ENCODE results near the gene OSBPL5. TPM values are rescaled to one million over a fixed set of nuclear protein-coding genes. Genes with fewer than 3 reads are reported as not detected.

Gene OSBPL5
- total and polyA plus RNA-seq, 9 of the 15 experiments (the other 6 are each of a cell fraction or from before 2014, with no cell fraction given) = 0.06 to 14.8 (median 3.2) TPM

- no peak for TF ChIP-seq ZNF609 (CRISPR knock-in tag; IDR thresholded peaks at IDR 0.05; ENCODE audit: borderline replicate concordance)
- no peak for TF ChIP-seq ETS2 (tag; IDR thresholded peaks at IDR 0.05; ENCODE audit: borderline replicate concordance, poor library complexity, severe bottlenecking)
- no peak for TF ChIP-seq IRF9 (tag; IDR thresholded peaks at IDR 0.05)
Measured at GRCh38 chr11:3109434-3109833, 55.7 kb downstream of the OSBPL5 start (continued).

GRCh38 chr11:3108183-3108721, 56.9 kb downstream of the OSBPL5 start:
- ATAC-seq (no peak), FAIRE-seq (no peak), DNase-seq (ENCODE audit: extremely low read depth in 1 of 4, low spot score in 3 of 4) (no peak)
- in situ Hi-C loops (cut with MboI) (no loop called here), intact Hi-C loops (cut with micrococcal nuclease) (no loop called here)
- WGBS (ENCODE audit: insufficient coverage, low coverage, missing lambda C conversion rate) = 51% methylated on average over 10 of the region's 11 CpGs
- no peaks in the 10 kb centered on the region for H3K27me3 ChIP-seq (ENCODE audit: control insufficient read depth in 2 of 2, insufficient read depth in 2 of 2, low read length in 2 of 2)
- H3K4me3 ChIP-seq = no peak overlapping the region
- H3K79me2 ChIP-seq (ENCODE audit: control insufficient read depth, insufficient read depth, low read length) = no peaks in the 10 kb centered on the region
- no TSS peak for BruUV-seq (replicated peaks)
- no peaks in the 10 kb centered on the region for H3K36me3 ChIP-seq (ENCODE audit: control insufficient read depth, insufficient read depth, low read length)
- H3K4me1 ChIP-seq (replicated peaks in 1 of 2; ENCODE audit: control insufficient read depth in 2 of 2, insufficient read depth in 2 of 2, low read length in 2 of 2) = peaks cover 2 to 14% of the 10 kb centered on the region in 2 experiments; a peak in 3 of 5 replicates
- H3K9me3 ChIP-seq (replicated peaks; ENCODE audit: control insufficient read depth, insufficient read depth, low read depth, low read length) = no peaks in the 10 kb centered on the region
- CTCF ChIA-PET (ENCODE audit: low intra/inter-chr PET ratio) = no interaction called here
- H4K20me1 ChIP-seq (replicated peaks; ENCODE audit: control insufficient read depth, insufficient read depth, low read length) = no peaks in the 10 kb centered on the region; the same call in 1 of the 2 replicates
- no peak overlapping the region; a peak in 1 of 4 replicates for H3K9ac ChIP-seq (ENCODE audit: insufficient read depth in 1 of 2, low read depth in 2 of 2, low read length in 2 of 2)
- no peak overlapping the region for H3K27ac ChIP-seq (ENCODE audit: extremely low read depth, low read depth, low read length)
- H3K9me1 ChIP-seq (ENCODE audit: control insufficient read depth, insufficient read depth, low read length) = no peaks in the 10 kb centered on the region
- no peak overlapping the region for H2AFZ ChIP-seq (ENCODE audit: low read depth, low read length)
- H3K4me2 ChIP-seq (ENCODE audit: insufficient read depth, low read length) = no peak overlapping the region
- POLR2A ChIA-PET = no interaction called here
- TF ChIP-seq POLR2H (tag; IDR thresholded peaks at IDR 0.05; ENCODE audit: low read depth) (no peak), ATF1 (CRISPR knock-in tag; IDR thresholded peaks at IDR 0.05) (no peak), ATF1 (tag; IDR thresholded peaks at IDR 0.05) (no peak)
